8988T (cell line): ENCODE results near the gene RHPN2.
"Not testable (repeated sequence)": the region's sequence is repeated elsewhere in the genome, so short reads cannot be mapped to it uniquely, and the experiment has no call there.

ENCODE experiments used
- DNase-seq: peaks from one replicate; pipeline ENCODE4 v3.0.0; 2011

The RHPN2 gene

DNA sequence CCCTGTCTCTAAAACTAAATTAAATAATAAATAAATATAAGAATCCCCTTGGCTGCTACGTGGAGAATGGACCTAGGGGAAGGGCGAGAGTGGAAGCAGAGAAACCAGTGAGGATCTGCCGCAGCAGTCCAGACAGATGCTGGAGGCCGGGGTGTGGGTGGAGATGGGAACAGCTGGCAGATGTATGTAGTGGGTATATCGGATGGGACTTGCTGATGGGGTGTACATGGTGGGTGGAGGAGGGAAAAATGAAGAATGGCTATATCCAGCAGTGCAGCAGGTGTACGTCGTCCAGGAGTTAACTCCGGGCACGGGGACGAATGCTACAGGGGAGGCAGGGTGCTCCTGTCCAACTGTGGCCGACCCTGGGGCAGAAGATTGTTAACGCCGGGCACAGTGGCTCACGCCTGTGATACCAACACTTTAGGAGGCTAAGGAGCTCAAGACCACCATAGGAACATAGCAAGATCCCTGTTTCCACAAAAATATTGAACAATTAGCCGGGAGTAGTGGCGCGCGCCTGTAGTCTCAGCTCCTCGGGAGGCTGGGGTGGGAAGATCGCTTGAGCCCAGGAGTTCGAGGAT lies 93.6 kb downstream of the RHPN2 start:
- no peak for DNase-seq

DNA sequence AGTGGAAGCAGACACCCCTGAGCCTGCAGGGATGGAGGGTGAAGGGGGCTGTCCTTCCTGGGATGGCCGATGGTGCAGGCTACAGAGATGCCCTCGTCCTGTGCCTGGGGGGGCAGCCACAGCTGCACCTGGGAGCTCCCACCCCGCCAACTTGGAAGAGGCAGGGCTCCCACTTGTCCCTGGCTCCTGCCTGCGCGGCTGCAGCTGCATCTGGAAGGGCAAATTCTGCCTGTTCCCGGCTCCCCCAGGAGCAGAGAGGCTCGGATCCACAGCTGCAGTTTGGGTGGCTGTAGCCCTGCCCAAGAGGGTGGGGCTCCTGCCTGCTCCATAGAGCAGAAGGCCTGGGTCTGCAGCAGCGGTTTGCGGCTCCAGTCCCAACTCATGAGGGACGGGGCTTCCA lies 95.1 kb downstream of the RHPN2 start:
- DNase-seq, result no peak

DNA sequence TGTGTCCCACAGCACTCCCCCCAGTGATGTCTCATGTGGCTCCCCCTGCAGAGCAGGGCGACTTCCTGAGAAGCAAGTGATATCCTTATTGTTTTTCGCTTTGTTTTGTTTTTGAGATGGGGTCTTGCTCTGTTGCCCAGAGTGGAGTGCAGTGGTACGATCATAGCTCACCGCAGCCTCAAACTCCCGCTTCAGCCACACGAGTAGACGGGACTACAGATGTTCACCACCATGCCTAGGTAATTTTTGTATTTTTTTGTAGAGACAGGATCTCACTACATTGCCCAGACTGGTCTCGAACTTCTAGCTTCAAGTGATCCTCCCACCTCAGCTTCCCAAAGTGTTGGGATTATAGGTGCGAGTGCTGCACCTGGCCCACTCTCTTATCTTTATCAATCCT lies 97.9 kb downstream of the RHPN2 start:
- DNase-seq, result no peak

DNA sequence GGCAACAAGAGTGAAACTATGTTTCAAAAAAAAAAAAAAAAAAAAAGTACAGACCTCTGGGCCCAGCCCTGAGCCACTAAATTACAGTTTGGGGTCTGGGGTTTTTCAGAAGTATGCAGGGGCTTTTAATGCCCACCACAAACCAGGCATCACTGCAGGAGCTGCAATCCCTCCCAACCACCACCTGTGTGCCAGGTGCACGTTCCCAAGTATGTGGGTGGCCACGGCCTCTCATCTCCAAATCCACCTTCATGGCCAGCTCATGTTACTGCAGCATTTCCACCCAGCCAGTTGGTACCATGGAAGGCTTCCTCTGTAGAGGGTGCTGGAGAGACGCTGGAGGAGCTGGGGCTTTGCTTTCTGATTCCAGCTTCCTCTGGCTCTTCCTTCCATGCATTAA lies 119.4 kb downstream of the RHPN2 start:
- DNase-seq, result no peak

DNA sequence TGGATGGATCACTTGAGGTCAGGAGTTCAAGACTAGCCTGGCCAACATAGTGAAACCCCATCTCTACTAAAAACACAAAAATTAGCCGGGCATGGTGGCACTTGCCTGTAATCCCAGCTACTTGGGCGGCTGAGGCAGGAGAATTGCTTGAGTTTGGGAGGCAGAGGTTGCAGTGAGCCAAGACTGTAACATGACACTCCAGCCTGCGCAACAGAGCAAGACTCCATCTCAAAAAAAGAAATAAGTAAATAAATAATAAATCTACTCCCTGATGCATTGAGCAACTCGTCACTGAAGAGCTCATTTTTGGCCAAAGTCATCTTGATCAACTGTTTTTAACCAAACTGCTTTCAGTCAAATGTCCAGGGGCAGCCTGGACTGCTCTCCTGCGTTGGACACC lies 123.4 kb downstream of the RHPN2 start:
- not testable (repeated sequence) for DNase-seq

DNA sequence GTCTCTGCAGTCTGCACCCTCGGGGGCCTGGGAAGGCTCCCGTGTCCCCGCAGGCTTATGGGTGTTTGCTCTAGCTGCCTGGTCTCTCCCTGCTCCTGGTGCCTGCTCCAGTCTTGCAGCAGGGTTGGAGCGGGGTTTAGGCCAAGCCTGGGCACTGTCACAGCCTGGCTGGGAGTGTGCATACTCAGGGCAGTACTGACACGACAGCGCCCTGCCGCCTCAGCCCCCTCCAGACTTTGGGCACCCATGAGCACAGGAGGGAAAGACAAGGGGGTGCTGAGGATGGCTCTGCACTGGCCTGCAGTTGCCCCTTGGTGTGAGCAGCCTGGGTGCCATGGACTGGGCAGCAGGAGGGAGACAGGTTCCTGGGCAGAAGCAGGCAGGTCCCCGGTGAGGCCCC lies 128.6 kb downstream of the RHPN2 start:
- no peak for DNase-seq

DNA sequence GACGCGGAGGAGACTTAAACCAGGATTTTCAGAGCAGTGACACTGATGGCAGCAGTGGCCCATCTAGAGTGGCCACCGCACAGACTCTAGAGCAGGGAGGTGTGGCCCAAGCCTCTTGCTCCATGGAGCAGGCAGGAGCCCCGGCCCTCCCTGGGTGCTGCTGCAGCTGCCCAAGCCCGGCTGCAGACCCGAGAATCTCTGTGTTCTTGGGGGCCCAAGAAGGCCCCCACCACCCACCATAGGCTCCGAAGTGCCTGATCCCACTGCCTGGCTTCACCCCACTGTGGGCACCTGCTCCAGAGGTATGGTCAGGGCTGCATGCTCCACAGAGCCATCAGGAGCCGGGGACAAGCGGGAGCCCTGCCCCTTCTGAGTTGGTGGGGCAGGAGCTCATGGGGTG lies 129.1 kb downstream of the RHPN2 start:
- DNase-seq, result no peak

DNA sequence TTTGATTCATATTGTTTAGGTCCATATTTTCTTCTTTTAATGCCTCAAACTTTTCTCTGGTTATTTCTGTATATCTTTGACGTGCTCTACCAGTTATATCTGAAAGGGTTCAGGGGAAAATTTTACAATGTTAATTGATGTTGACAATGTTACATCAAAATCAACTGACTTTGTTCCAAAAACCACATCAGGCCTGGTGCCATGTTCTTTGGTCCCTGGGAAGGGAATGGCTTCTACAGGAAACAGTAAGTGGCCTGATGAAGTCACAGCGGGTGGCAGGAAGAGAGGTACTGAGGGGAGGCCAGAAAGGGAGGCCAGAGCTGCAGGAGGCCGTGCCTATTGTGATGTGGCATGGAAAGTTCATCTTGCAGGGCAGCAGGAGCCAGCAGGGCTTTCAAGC lies 131.1 kb downstream of the RHPN2 start:
- DNase-seq, result no peak

DNA sequence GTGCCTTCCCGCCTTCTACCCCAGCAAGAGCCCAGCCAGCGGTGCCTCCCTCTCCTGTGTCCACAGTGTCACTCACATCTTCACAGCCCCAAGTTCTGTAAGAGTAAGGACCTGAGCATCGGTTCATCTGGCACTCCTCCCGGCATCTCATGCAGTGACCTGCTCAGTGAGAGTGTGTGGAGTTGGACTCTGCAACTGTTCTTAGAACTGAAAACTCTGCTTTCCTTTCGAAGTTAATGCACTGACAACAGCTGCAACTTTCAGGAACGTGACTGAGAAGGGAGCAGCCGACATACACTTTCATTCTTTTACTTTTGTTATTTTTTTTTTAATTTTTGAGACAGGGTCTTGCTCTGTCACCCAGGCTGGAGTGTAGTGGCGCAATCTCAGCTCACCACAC lies 134.1 kb downstream of the RHPN2 start:
- no peak for DNase-seq

DNA sequence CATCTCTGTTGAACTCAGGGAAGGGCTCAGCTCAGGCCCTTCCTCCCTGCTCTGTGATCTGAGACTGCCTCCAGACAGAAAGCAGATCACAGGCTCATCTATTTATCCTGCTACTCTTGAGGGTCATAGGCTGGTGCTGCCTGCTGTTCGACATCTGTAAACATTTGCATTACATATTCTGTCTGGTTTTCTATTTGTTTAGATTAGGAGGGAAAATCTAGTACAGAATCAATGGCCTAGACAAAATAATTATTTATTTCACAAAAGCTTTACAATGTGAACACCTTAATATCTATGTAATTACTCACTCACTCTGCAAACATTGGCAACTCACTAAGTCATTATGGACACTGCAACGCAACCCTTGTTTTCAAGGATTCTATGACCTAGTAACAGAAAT lies 135.9 kb downstream of the RHPN2 start:
- DNase-seq, result no peak
